HL-60 (cell line): ENCODE results near the gene PDGFRA.

Experiments
- CTCF ChIP-seq: IDR thresholded peaks from one replicate; pipeline ENCODE4 v1.5.1; 2011; ENCODE audit warnings: low read length, control low read depth, inconsistent platforms; ENCODE audit not compliant: insufficient read depth
- POLR2AphosphoS5 ChIP-seq: IDR thresholded peaks from 2 replicates; pipeline ENCODE4 v1.6.1; 2012; ENCODE audit warnings: low read depth
- SPI1 ChIP-seq: IDR thresholded peaks from 2 replicates; pipeline ENCODE4 v1.6.1; 2012; ENCODE audit warnings: low read depth, mild to moderate bottlenecking, borderline replicate concordance

GRCh38 chr4:54234497-54235205 is 5.6 kb downstream of the PDGFRA start:
- TF ChIP-seq CTCF = no peak
- no peak for TF ChIP-seq SPI1
- no peak for TF ChIP-seq POLR2AphosphoS5
